Amygdala (tissue), 56 donors: Measurements from ENCODE around the gene HOMER2.
A peak's percentile ranks its signal among the peaks of the same experiment; 100 is the strongest.

Source experiments
- DNase-seq, 56 donors: peaks; one replicate each; lab custom pipeline; 2025; lab: John Stamatoyannopoulos, UW

HOMER2 gene

GRCh38 chr15:82934100-82934880 lies 18.2 kb downstream of the HOMER2 start:
- no peak for DNase-seq

GRCh38 chr15:82933576-82933975 lies 18.9 kb downstream of the HOMER2 start:
- no peak for DNase-seq

GRCh38 chr15:82931221-82931620 lies 21.3 kb downstream of the HOMER2 start:
- DNase-seq = no peak

- no peak for DNase-seq
Observed at GRCh38 chr15:82930461-82930860, 22.1 kb downstream of the HOMER2 start.

- no peak for DNase-seq
Observed at GRCh38 chr15:82928711-82929110, 23.8 kb downstream of the HOMER2 start.

- DNase-seq = no peak
Observed at GRCh38 chr15:82923744-82924143, 28.8 kb downstream of the HOMER2 start.

- no peak for DNase-seq
Observed at GRCh38 chr15:82922737-82923136, 29.8 kb downstream of the HOMER2 start.

- no peak for DNase-seq
Observed at GRCh38 chr15:82921939-82922338, 30.6 kb downstream of the HOMER2 start.

- DNase-seq = peak in 1 of 56 donors; percentile 15
Observed at GRCh38 chr15:82921242-82921641, 31.3 kb downstream of the HOMER2 start.

GRCh38 chr15:82919231-82919886 lies 33.2 kb downstream of the HOMER2 start:
- DNase-seq = no peak

- no peak for DNase-seq
Observed at GRCh38 chr15:82918607-82919230, 33.8 kb downstream of the HOMER2 start.

GRCh38 chr15:82918162-82918561 lies 34.4 kb downstream of the HOMER2 start:
- DNase-seq = no peak

GRCh38 chr15:82917249-82917648 lies 35.3 kb downstream of the HOMER2 start:
- DNase-seq = no peak

- DNase-seq = no peak
Observed at GRCh38 chr15:82916161-82916952, 36.2 kb downstream of the HOMER2 start.

- no peak for DNase-seq
Observed at GRCh38 chr15:82914396-82914795, 38.1 kb downstream of the HOMER2 start.

GRCh38 chr15:82911458-82911857 lies 41.1 kb downstream of the HOMER2 start:
- DNase-seq = no peak

GRCh38 chr15:82910721-82911120 lies 41.8 kb downstream of the HOMER2 start:
- DNase-seq = no peak

GRCh38 chr15:82909080-82909815 lies 43.3 kb downstream of the HOMER2 start:
- no peak for DNase-seq

GRCh38 chr15:82907350-82907749 lies 45.2 kb downstream of the HOMER2 start:
- no peak for DNase-seq

GRCh38 chr15:82904574-82904973 lies 47.9 kb downstream of the HOMER2 start:
- no peak for DNase-seq
